22Rv1 (cell line): ENCODE measurements around the gene DGKG.

Experiments
- ZFX ChIP-seq: fragments of 450-650 bp; IDR thresholded peaks from 2 replicates; pipeline ENCODE4 v1.6.1; 2017; ENCODE audit warnings: antibody characterized with exemption, borderline replicate concordance
- TF ChIP-seq, protein P1 (sequence below): fragments of 450-650 bp; IDR thresholded peaks from 2 replicates; pipeline ENCODE4 v1.5.1; 2017; ENCODE audit warnings: mild to moderate bottlenecking

DNA sequence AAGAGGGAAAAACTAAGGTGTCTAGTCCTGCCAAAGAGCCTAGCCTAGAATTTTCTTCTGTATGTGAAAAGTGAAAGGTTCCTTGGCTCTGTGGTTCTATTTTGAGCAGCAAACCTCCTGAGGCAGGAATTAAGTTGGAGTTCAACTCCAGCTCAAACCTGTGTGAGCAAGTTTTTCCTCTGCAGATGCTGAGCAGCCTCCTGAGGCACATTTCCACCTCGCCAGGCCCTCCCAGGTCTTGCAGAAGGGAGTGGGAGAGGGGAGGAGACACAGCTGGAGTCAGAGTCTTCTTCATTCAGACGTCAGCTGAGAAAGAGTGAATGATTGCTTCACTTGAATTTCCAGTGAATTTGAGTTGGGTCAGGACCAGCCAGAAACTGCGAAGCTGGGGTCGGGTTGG is 183.6 kb downstream of the DGKG start:
- no peak for TF ChIP-seq ZFX
- TF ChIP-seq, protein P1, sequence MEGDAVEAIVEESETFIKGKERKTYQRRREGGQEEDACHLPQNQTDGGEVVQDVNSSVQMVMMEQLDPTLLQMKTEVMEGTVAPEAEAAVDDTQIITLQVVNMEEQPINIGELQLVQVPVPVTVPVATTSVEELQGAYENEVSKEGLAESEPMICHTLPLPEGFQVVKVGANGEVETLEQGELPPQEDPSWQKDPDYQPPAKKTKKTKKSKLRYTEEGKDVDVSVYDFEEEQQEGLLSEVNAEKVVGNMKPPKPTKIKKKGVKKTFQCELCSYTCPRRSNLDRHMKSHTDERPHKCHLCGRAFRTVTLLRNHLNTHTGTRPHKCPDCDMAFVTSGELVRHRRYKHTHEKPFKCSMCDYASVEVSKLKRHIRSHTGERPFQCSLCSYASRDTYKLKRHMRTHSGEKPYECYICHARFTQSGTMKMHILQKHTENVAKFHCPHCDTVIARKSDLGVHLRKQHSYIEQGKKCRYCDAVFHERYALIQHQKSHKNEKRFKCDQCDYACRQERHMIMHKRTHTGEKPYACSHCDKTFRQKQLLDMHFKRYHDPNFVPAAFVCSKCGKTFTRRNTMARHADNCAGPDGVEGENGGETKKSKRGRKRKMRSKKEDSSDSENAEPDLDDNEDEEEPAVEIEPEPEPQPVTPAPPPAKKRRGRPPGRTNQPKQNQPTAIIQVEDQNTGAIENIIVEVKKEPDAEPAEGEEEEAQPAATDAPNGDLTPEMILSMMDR: no peak
